Fibroblast of skin of right biceps (primary cell): ENCODE measurements around the gene PRKAR1A.

Experiments
- DNase-seq: peaks from one replicate; pipeline ENCODE4 v3.0.0-alpha.2; 2013

Gene PRKAR1A

GRCh38 chr17:68544111-68544915, 32.1 kb downstream of the PRKAR1A start:
- no peak for DNase-seq

GRCh38 chr17:68556551-68556950, 44.3 kb downstream of the PRKAR1A start:
- no peak for DNase-seq

GRCh38 chr17:68559316-68559715, 47.1 kb downstream of the PRKAR1A start:
- no peak for DNase-seq

- no peak for DNase-seq
Observed at GRCh38 chr17:68560966-68561720, 48.9 kb downstream of the PRKAR1A start.

GRCh38 chr17:68562736-68563135, 50.5 kb downstream of the PRKAR1A start:
- DNase-seq = no peak

- DNase-seq = no peak
Observed at GRCh38 chr17:68564415-68565111, 52.3 kb downstream of the PRKAR1A start.

GRCh38 chr17:68565661-68566441, 53.6 kb downstream of the PRKAR1A start:
- DNase-seq = no peak

GRCh38 chr17:68566442-68566738, 54.2 kb downstream of the PRKAR1A start:
- DNase-seq = no peak

GRCh38 chr17:68567035-68567434, 54.8 kb downstream of the PRKAR1A start:
- DNase-seq = no peak

GRCh38 chr17:68567581-68567980, 55.4 kb downstream of the PRKAR1A start:
- no peak for DNase-seq

- DNase-seq = no peak
Observed at GRCh38 chr17:68568581-68568980, 56.4 kb downstream of the PRKAR1A start.

GRCh38 chr17:68569346-68569745, 57.1 kb downstream of the PRKAR1A start:
- DNase-seq = no peak

- DNase-seq = no peak
Observed at GRCh38 chr17:68570526-68570925, 58.3 kb downstream of the PRKAR1A start.

GRCh38 chr17:68572138-68572842, 60.1 kb downstream of the PRKAR1A start:
- DNase-seq = no peak

GRCh38 chr17:68573338-68573737, 61.1 kb downstream of the PRKAR1A start:
- no peak for DNase-seq

- no peak for DNase-seq
Observed at GRCh38 chr17:68576137-68576536, 63.9 kb downstream of the PRKAR1A start.

- DNase-seq = peak; percentile 76
Observed at GRCh38 chr17:68576811-68577496, 64.7 kb downstream of the PRKAR1A start.

- DNase-seq = no peak
Observed at GRCh38 chr17:68577497-68577821, 65.2 kb downstream of the PRKAR1A start.

GRCh38 chr17:68578236-68578635, 66.0 kb downstream of the PRKAR1A start:
- DNase-seq = no peak

GRCh38 chr17:68579194-68579927, 67.1 kb downstream of the PRKAR1A start:
- no peak for DNase-seq

- peak; percentile 77 for DNase-seq
Observed at GRCh38 chr17:68580236-68580770, 68.1 kb downstream of the PRKAR1A start.
